EH (cell line): ENCODE data around the gene GMPPA.

Source experiments
- DNase-seq: peaks from one replicate; pipeline ENCODE4 v3.0.0-alpha.2; 2015; ENCODE audit warnings: low read depth

The GMPPA gene

GRCh38 chr2:219468410-219469185 is 30.1 kb upstream of the GMPPA start:
- DNase-seq: no peak

- peak; percentile 90 for DNase-seq
Measured at GRCh38 chr2:219469186-219469724, 29.4 kb upstream of the GMPPA start.

GRCh38 chr2:219470429-219470828 is 28.3 kb upstream of the GMPPA start:
- DNase-seq: no peak

- no peak for DNase-seq
Measured at GRCh38 chr2:219471476-219472371, 27.0 kb upstream of the GMPPA start.

GRCh38 chr2:219472629-219473187 is 26.0 kb upstream of the GMPPA start:
- DNase-seq: no peak

GRCh38 chr2:219473511-219473910 is 25.2 kb upstream of the GMPPA start:
- DNase-seq: no peak

- DNase-seq: no peak
Measured at GRCh38 chr2:219474285-219475060, 24.2 kb upstream of the GMPPA start.

- DNase-seq: no peak
Measured at GRCh38 chr2:219475278-219475677, 23.4 kb upstream of the GMPPA start.

- peak; percentile 61 for DNase-seq
Measured at GRCh38 chr2:219475697-219476651, 22.7 kb upstream of the GMPPA start.

- no peak for DNase-seq
Measured at GRCh38 chr2:219476652-219477151, 22.0 kb upstream of the GMPPA start.

GRCh38 chr2:219477179-219477578 is 21.5 kb upstream of the GMPPA start:
- no peak for DNase-seq

GRCh38 chr2:219477815-219478214 is 20.9 kb upstream of the GMPPA start:
- DNase-seq: no peak

- DNase-seq: no peak
Measured at GRCh38 chr2:219478916-219479315, 19.8 kb upstream of the GMPPA start.

GRCh38 chr2:219480004-219480403 is 18.7 kb upstream of the GMPPA start:
- no peak for DNase-seq

- DNase-seq: no peak
Measured at GRCh38 chr2:219482674-219483405, 15.9 kb upstream of the GMPPA start.

- DNase-seq: no peak
Measured at GRCh38 chr2:219483451-219484342, 15.0 kb upstream of the GMPPA start.

- DNase-seq: no peak
Measured at GRCh38 chr2:219484343-219485200, 14.1 kb upstream of the GMPPA start.

- DNase-seq: no peak
Measured at GRCh38 chr2:219485201-219485580, 13.5 kb upstream of the GMPPA start.
